A549 (cell line): ENCODE results near the gene RAD50. TPM values are rescaled to one million over a fixed set of nuclear protein-coding genes. Genes with fewer than 3 reads are reported as not detected.

Experiments used
- ATAC-seq, 2 experiments: fragments of 200-7000 bp in 1 of 2; fragments of >200 bp in 1 of 2; cut with Nextera tagmentation in 1 of 2; cut with Tn5 transposase in 1 of 2; 3 replicates each; pipeline versions ENCODE4 v1.8.0 to v1.9.1; 2018 to 2020; ENCODE audit warnings: mild to moderate bottlenecking in 1 of 2, moderate library complexity in 1 of 2
- CTCF ChIA-PET: fragments of 300-600 bp; sonication (Branson Sonifier 250); formaldehyde crosslinking; extraction: SDS; loops from one replicate; lab custom pipeline; 2021; ENCODE audit warnings: antibody characterized with exemption, inconsistent platforms; lab: Yijun Ruan, JAX
- POLR2A ChIA-PET: fragments of 350-600 bp; formaldehyde crosslinking; extraction: SDS; loops from one replicate; lab custom pipeline; 2021; ENCODE audit warnings: antibody characterized with exemption, inconsistent platforms; lab: Yijun Ruan, JAX
- DNase-seq, 2 experiments: peaks; one replicate each; pipeline versions ENCODE4 v3.0.0 to v3.0.0-alpha.2; 2011 to 2016; ENCODE audit warnings: low read depth in 1 of 2, low spot score in 1 of 2
- FAIRE-seq: peaks from 2 replicates; lab custom pipeline; 2011; peaks lifted over from hg19 to GRCh38; lab: Jason Lieb, UNC
- H3K27ac ChIP-seq, 2 experiments: fragments of >200 bp; sonication (Bioruptor Twin); formaldehyde crosslinking; 3 replicates each; pipeline ENCODE4 v1.5.1; 2016 to 2017
- H3K4me1 ChIP-seq: fragments of >200 bp; sonication (Bioruptor Twin); formaldehyde crosslinking; 3 replicates; pipeline ENCODE4 v1.6.1; 2016
- H3K4me2 ChIP-seq: fragments of >200 bp; sonication (Bioruptor Twin); formaldehyde crosslinking; 3 replicates; pipeline ENCODE4 v1.6.1; 2016
- H3K4me3 ChIP-seq: fragments of >200 bp; sonication (Bioruptor Twin); formaldehyde crosslinking; 3 replicates; pipeline ENCODE4 v1.5.1; 2016
- H3K9me3 ChIP-seq: fragments of >200 bp; sonication (Bioruptor Twin); formaldehyde crosslinking; 3 replicates; pipeline ENCODE4 v1.6.1; 2016
- CEBPB ChIP-seq, 2 experiments: fragments of >200 bp in 1 of 2; sonication (Bioruptor Twin) in 1 of 2; formaldehyde crosslinking in 1 of 2; IDR thresholded peaks; 2 replicates each; pipeline ENCODE4 v1.6.1; 2012 to 2016
- EHMT2 ChIP-seq: fragments of 200-600 bp; sonication (generic); IDR thresholded peaks from 2 replicates; pipeline ENCODE4 v1.6.1; 2016; ENCODE audit warnings: antibody characterized with exemption, low read depth, mild to moderate bottlenecking, moderate library complexity
- ESRRA ChIP-seq: fragments of 150-350 bp; IDR thresholded peaks from 2 replicates; pipeline ENCODE4 v1.6.1; 2014; ENCODE audit warnings: mild to moderate bottlenecking, low read length, borderline replicate concordance
- FOXS1 ChIP-seq: fragments of 250-450 bp; sonication (Bioruptor Pico); IDR thresholded peaks from 2 replicates; pipeline ENCODE4 v1.5.0; 2020; ENCODE audit warnings: mild to moderate bottlenecking, moderate library complexity
- HOXA7 ChIP-seq: fragments of 250-450 bp; sonication (Bioruptor Pico); IDR thresholded peaks from 2 replicates; pipeline ENCODE4 v1.5.0; 2020; ENCODE audit warnings: mild to moderate bottlenecking, moderate library complexity
- MAZ ChIP-seq: fragments of 150-350 bp; IDR thresholded peaks from 2 replicates; pipeline ENCODE4 v1.6.1; 2014; ENCODE audit warnings: antibody characterized with exemption, low read depth, low read length, borderline replicate concordance
- MYC ChIP-seq: IDR thresholded peaks from 2 replicates; pipeline ENCODE4 v1.6.1; 2012; ENCODE audit warnings: mild to moderate bottlenecking, inconsistent platforms, low read length, improper control_type of control experiment, borderline replicate concordance
- NFE2L2 ChIP-seq: fragments of 150-350 bp; conservative IDR thresholded peaks from 2 replicates; pipeline ENCODE4 v1.6.1; 2014; ENCODE audit warnings: low read length
- PHF8 ChIP-seq: fragments of 200-600 bp; sonication (generic); IDR thresholded peaks from 2 replicates; pipeline ENCODE4 v1.6.1; 2016; ENCODE audit warnings: low read depth, mild to moderate bottlenecking, antibody characterized with exemption, moderate library complexity, borderline replicate concordance
- POLR2A ChIP-seq: IDR thresholded peaks from 2 replicates; pipeline ENCODE4 v1.6.1; 2012; ENCODE audit warnings: mild to moderate bottlenecking, low read length
- RARB ChIP-seq: fragments of 250-450 bp; sonication (Bioruptor Pico); IDR thresholded peaks from 2 replicates; pipeline ENCODE4 v1.8.0; 2021; ENCODE audit warnings: mild to moderate bottlenecking, moderate library complexity
- SREBF2 ChIP-seq: fragments of 450-650 bp; IDR thresholded peaks from 2 replicates; pipeline ENCODE4 v1.6.1; 2014; ENCODE audit warnings: mild to moderate bottlenecking, moderate library complexity
- TFCP2L1 ChIP-seq: fragments of 250-450 bp; sonication (Bioruptor Pico); IDR thresholded peaks from 2 replicates; pipeline ENCODE4 v1.5.0; 2021; ENCODE audit warnings: mild to moderate bottlenecking
- TP53 ChIP-seq: fragments of 250-450 bp; sonication (Bioruptor Pico); IDR thresholded peaks from 2 replicates; pipeline ENCODE4 v1.5.0; 2021; ENCODE audit warnings: mild to moderate bottlenecking, moderate library complexity
- ZNF302 ChIP-seq: fragments of 250-450 bp; sonication (Bioruptor Pico); IDR thresholded peaks from 2 replicates; pipeline ENCODE4 v1.9.0; 2021; ENCODE audit warnings: inconsistent platforms, mild to moderate bottlenecking, moderate library complexity
- WGBS: methylation state at CpG from one replicate; pipeline ENCODE4 v1.1.6; 2017; ENCODE audit errors: missing lambda C conversion rate; 5-methylcytosine and 5-hydroxymethylcytosine counted together
- polyA plus RNA-seq, 4 experiments: library from polyadenylated mRNA; depleted of rRNA in 3 of 4; stranded (reverse); fragments of >200 nt; fragmentation: RNase III in 1 of 4; extraction: RNeasy Plus Mini Kit Qiagen cat#74134 plus additional on column Dnase treatment in 1 of 4; gene quantifications; 2 replicates in 3 of 4; 3 replicates in 1 of 4; pipeline ENCODE4 v1.2.3, GENCODE V29; 2011 to 2017
- TF ChIP-seq, protein P1 (sequence below): fragments of >200 bp; sonication (Bioruptor Twin); formaldehyde crosslinking; IDR thresholded peaks from 3 replicates; pipeline ENCODE4 v1.6.1; 2016
- TF ChIP-seq, protein P2 (sequence below): fragments of 250-450 bp; sonication (Bioruptor Pico); IDR thresholded peaks from 2 replicates; pipeline ENCODE4 v1.5.0; 2020; ENCODE audit warnings: low read depth, mild to moderate bottlenecking, moderate library complexity
- TF ChIP-seq, protein P3 (sequence below): fragments of >200 bp; sonication (Bioruptor Twin); formaldehyde crosslinking; IDR thresholded peaks from 3 replicates; pipeline ENCODE4 v1.5.1; 2016
- TF ChIP-seq, protein P4 (sequence below): fragments of 450-650 bp; IDR thresholded peaks from 2 replicates; pipeline ENCODE4 v1.6.1; 2014; ENCODE audit warnings: antibody characterized with exemption

Gene RAD50
- polyA plus RNA-seq, 2 of the 4 experiments (the other 2 are of a cell fraction) = 39.6 to 81.5 TPM

DNA sequence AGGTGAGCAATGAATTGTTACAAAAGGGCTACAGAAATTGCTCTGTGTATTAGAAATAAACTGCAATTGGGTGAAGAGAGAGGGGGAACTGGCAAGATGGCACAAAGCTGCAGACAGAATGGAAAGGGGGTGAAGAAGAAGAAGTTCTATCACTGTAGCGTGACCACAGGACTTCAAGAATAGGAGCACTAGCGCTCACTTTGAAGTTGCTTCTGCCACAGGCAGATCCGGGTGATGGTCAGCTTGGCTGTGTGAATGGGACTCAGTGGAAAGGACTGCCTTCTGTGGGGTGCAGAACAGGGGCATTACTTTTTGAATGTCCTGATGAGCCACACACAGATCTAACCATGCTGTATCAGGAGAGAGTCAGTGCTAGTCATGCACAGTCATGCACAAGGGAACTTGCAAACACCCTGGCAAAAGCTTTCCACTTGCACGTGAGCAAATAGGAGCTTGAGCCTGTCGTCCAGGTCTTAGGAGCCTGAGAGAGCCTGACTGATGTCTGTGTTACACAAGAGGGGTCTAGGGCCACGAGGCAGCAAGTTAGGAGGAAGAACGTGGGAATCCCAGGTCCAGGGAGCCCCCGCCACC, 29.7 kb upstream of the RAD50 start:
- ChIA-PET POLR2A (interaction anchor here (1.2 to 1.8 kb wide), 2 partner anchors 30 to 293 kb away, joined by 3 to 6 read pairs; partner anchors contain the start of gene RAD50), CTCF (interaction anchor here (0.6 to 3.5 kb wide), 66 partner anchors 11 to 464 kb away, joined by 3 to 51 read pairs (median 4); partner anchors contain the start of genes IL13, IL4, IRF1 and RAD50)
- FAIRE-seq = no peak
- TF ChIP-seq HOXA7 (CRISPR knock-in tag) (no peak), TP53 (CRISPR knock-in tag) (no peak), NFE2L2 (0 out of 2 replicates have a peak, but pooled peaks have one; percentile 9), CEBPB (IDR thresholded peaks at IDR 0.05) (no peak), POLR2A (no peak)
- WGBS = 48% methylated on average over 8 of the region's 8 CpGs
- no peak for DNase-seq
- ATAC-seq = peak; percentile 6 to 53; a peak in 3 of 6 replicates
- no peaks in the 10 kb centered on the region for H3K4me1 ChIP-seq
- no peak overlapping the region for H3K27ac ChIP-seq
- H3K4me3 ChIP-seq = no peak overlapping the region
- H3K4me2 ChIP-seq = peak overlapping the region; percentile 70
- H3K9me3 ChIP-seq = no peaks in the 10 kb centered on the region

DNA sequence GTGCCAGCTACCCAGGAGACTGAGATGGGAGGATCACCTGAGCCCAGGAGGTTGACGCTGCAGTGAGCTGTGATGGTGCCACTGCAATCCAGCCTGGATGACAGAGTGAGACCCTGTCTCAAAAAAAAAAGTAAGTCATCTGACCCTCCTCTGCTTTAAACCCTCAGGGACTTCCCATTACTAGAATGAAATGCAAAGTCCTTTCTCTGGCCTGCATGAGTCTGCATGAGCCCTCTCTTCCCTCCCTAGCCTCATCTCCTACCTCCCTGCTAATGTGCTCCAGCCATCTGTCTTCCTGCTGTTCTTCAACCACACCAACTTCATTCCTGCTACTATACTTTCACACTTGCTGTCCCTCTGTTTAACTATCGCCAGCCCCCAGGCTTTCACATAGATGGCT, 28.8 kb upstream of the RAD50 start:
- ChIA-PET POLR2A (interaction anchor here (0.6 kb wide), 1 partner anchor 111 kb away, joined by 3 read pairs; no protein-coding TSS in a partner anchor), CTCF (interaction anchor here (1.1 to 3.5 kb wide), 23 partner anchors 10 to 338 kb away, joined by 3 to 51 read pairs (median 7); partner anchors contain the start of genes IL13, IL5 and IRF1)
- 86% methylated on average over 2 of the region's 2 CpGs for WGBS
- DNase-seq (no peak), ATAC-seq (no peak), FAIRE-seq (no peak)
- TF ChIP-seq CEBPB (IDR thresholded peaks at IDR 0.05) (no peak), MYC (no peak), SREBF2 (no peak), POLR2A (no peak), ESRRA (no peak), ZNF302 (CRISPR knock-in tag) (no peak), FOXS1 (CRISPR knock-in tag) (no peak), TP53 (CRISPR knock-in tag) (no peak), HOXA7 (CRISPR knock-in tag) (no peak), EHMT2 (no peak), PHF8 (no peak), TFCP2L1 (CRISPR knock-in tag) (no peak), RARB (no peak), MAZ (no peak)
- TF ChIP-seq, protein P1, sequence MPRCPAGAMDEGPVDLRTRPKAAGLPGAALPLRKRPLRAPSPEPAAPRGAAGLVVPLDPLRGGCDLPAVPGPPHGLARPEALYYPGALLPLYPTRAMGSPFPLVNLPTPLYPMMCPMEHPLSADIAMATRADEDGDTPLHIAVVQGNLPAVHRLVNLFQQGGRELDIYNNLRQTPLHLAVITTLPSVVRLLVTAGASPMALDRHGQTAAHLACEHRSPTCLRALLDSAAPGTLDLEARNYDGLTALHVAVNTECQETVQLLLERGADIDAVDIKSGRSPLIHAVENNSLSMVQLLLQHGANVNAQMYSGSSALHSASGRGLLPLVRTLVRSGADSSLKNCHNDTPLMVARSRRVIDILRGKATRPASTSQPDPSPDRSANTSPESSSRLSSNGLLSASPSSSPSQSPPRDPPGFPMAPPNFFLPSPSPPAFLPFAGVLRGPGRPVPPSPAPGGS = no peak
- TF ChIP-seq, protein P2, sequence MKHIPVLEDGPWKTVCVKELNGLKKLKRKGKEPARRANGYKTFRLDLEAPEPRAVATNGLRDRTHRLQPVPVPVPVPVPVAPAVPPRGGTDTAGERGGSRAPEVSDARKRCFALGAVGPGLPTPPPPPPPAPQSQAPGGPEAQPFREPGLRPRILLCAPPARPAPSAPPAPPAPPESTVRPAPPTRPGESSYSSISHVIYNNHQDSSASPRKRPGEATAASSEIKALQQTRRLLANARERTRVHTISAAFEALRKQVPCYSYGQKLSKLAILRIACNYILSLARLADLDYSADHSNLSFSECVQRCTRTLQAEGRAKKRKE (CRISPR knock-in tag) = no peak
- TF ChIP-seq, protein P3, sequence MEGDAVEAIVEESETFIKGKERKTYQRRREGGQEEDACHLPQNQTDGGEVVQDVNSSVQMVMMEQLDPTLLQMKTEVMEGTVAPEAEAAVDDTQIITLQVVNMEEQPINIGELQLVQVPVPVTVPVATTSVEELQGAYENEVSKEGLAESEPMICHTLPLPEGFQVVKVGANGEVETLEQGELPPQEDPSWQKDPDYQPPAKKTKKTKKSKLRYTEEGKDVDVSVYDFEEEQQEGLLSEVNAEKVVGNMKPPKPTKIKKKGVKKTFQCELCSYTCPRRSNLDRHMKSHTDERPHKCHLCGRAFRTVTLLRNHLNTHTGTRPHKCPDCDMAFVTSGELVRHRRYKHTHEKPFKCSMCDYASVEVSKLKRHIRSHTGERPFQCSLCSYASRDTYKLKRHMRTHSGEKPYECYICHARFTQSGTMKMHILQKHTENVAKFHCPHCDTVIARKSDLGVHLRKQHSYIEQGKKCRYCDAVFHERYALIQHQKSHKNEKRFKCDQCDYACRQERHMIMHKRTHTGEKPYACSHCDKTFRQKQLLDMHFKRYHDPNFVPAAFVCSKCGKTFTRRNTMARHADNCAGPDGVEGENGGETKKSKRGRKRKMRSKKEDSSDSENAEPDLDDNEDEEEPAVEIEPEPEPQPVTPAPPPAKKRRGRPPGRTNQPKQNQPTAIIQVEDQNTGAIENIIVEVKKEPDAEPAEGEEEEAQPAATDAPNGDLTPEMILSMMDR = no peak
- TF ChIP-seq, protein P4, sequence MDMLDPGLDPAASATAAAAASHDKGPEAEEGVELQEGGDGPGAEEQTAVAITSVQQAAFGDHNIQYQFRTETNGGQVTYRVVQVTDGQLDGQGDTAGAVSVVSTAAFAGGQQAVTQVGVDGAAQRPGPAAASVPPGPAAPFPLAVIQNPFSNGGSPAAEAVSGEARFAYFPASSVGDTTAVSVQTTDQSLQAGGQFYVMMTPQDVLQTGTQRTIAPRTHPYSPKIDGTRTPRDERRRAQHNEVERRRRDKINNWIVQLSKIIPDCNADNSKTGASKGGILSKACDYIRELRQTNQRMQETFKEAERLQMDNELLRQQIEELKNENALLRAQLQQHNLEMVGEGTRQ = no peak
- H3K4me3 ChIP-seq = no peak overlapping the region
- H3K9me3 ChIP-seq = no peaks in the 10 kb centered on the region
- no peaks in the 10 kb centered on the region for H3K4me1 ChIP-seq
- H3K27ac ChIP-seq = no peak overlapping the region
- H3K4me2 ChIP-seq = no peak overlapping the region
